Stomach (tissue), 9 donors: ENCODE results near the gene GFER. TPM values are rescaled to one million over a fixed set of nuclear protein-coding genes. Genes with fewer than 3 reads are reported as not detected.

Experiments used
- DNase-seq, 2 donors: peaks; one replicate each; pipeline versions ENCODE4 v3.0.0 to v3.0.0-alpha.2; 2013 to 2019
- H3K27ac ChIP-seq, 5 donors: fragments of 200-600 bp in 4 of 5; sonication (generic) in 4 of 5; one replicate each; pipeline ENCODE4 v1.5.1; 2013 to 2019; ENCODE audit warnings: mild to moderate bottlenecking in 1 of 5, moderate library complexity in 1 of 5
- H3K27me3 ChIP-seq, 3 donors: fragments of 200-600 bp; sonication (generic); one replicate each; pipeline ENCODE4 v1.5.1; 2017 to 2019; ENCODE audit warnings: mixed run types in 1 of 3
- H3K36me3 ChIP-seq, 4 donors: fragments of 200-600 bp; sonication (generic); 1 replicate in 3 of 4; 2 replicates in 1 of 4; pipeline ENCODE4 v1.5.1; 2016 to 2019
- H3K4me1 ChIP-seq, 4 donors: fragments of 200-600 bp; sonication (generic); one replicate each; pipeline ENCODE4 v1.5.1; 2016 to 2019
- H3K4me3 ChIP-seq, 4 donors: fragments of 200-600 bp; sonication (generic) in 3 of 4; one replicate each; pipeline ENCODE4 v1.5.1; 2016 to 2019; ENCODE audit warnings: mild to moderate bottlenecking in 1 of 4
- H3K9me3 ChIP-seq, 4 donors: fragments of 200-600 bp; sonication (generic); one replicate each; pipeline ENCODE4 v1.5.1; 2016 to 2019
- CTCF ChIP-seq, 7 experiments: fragments of 450-650 bp in 4 of 7; fragments of 200-600 bp in 3 of 7; sonication (generic) in 3 of 7; IDR thresholded peaks; one replicate each; pipeline ENCODE4 v1.5.1; 2016 to 2019; ENCODE audit warnings: antibody characterized with exemption in 7 of 7, control low read depth in 2 of 7, mild to moderate bottlenecking in 1 of 7
- EP300 ChIP-seq: sonication (generic); formaldehyde crosslinking; IDR thresholded peaks from one replicate; pipeline ENCODE4 v1.6.1; 2017; ENCODE audit warnings: antibody characterized with exemption
- POLR2A ChIP-seq, 4 donors: fragments of 450-650 bp; IDR thresholded peaks; one replicate each; pipeline ENCODE4 v1.6.1; 2016; ENCODE audit warnings: antibody characterized with exemption in 4 of 4, control low read depth in 2 of 4, mild to moderate bottlenecking in 1 of 4, moderate library complexity in 1 of 4
- POLR2AphosphoS5 ChIP-seq, 3 donors: sonication (generic); formaldehyde crosslinking; IDR thresholded peaks; one replicate each; pipeline ENCODE4 v1.6.1; 2016; ENCODE audit warnings: antibody characterized with exemption in 3 of 3
- WGBS, 5 donors: extraction: QIAGEN DNeasy Blood & Tissue Kit in 3 of 5; methylation state at CpG; one replicate each; pipeline versions ENCODE4 v1.1.5 to v1.1.7; 2013 to 2018; 5-methylcytosine and 5-hydroxymethylcytosine counted together
- intact Hi-C: fragments of 100-400 bp; cut with DNase I; formaldehyde crosslinking; loops from one replicate; pipeline ENCODE4 v1.15.1; 2023; ENCODE audit warnings: low total_unique reads
- polyA plus RNA-seq, 3 donors: library from polyadenylated mRNA; stranded (reverse); fragments of 200-250 nt; gene quantifications; one replicate each; pipeline ENCODE4 v1.2.3, GENCODE V29; 2013
- total RNA-seq, 5 donors: library from RNA; depleted of rRNA; stranded (reverse); fragments of >200 nt; gene quantifications; one replicate each; pipeline versions ENCODE4 v1.1.0 to v1.2.3, GENCODE V29; 2014 to 2016
- donor health status: healthy with polysubstance abuse.
- donor health status: Bipolar disorder and iron deficiency.
- donor health status: healthy.

The GFER gene
- total and polyA plus RNA-seq, 8 donors = 3.1 to 313 (median 33.6) TPM

- Histone ChIP-seq H3K4me3 (peak overlapping the region; percentile 77 to 83 (median 78)), H3K27ac (peak overlapping the region; percentile 64 to 84 (median 76)), H3K36me3 (peaks cover 17 to 32% (median 30%) of the 10 kb centered on the region in 4 donors), H3K27me3 (peaks cover 4 to 56% (median 36%) of the 10 kb centered on the region in 3 donors), H3K9me3 (no peaks in the 10 kb centered on the region), H3K4me1 (peaks cover 32 to 75% (median 65%) of the 10 kb centered on the region in 4 donors)
- DNase-seq = no peak
- intact Hi-C loops = no loop called here
- WGBS, 5 donors = 24 to 32% (median 31%) methylated on average over 19 of the region's 19 CpGs
- TF ChIP-seq CTCF (IDR thresholded peaks at IDR 0.05) (no peak), EP300 (no peak), POLR2A (IDR thresholded peaks at IDR 0.05) (no peak), POLR2AphosphoS5 (IDR thresholded peaks at IDR 0.05) (no peak)
These were observed 926 bp upstream of the GFER start for GRCh38 chr16:1982991-1983543.

- 8 to 30% (median 12%) methylated on average over 17 to 58 of the region's 58 CpGs for WGBS, 5 donors
These were observed 593 bp downstream of the GFER start for GRCh38 chr16:1984347-1985225.

GRCh38 chr16:1985466-1986150 lies 1.6 kb downstream of the GFER start:
- H3K9me3 ChIP-seq = no peaks in the 10 kb centered on the region
- intact Hi-C loops = no loop called here
- peaks cover 14 to 23% (median 21%) of the 10 kb centered on the region in 4 donors for H3K36me3 ChIP-seq
- peaks cover 30 to 67% (median 63%) of the 10 kb centered on the region in 4 donors for H3K4me1 ChIP-seq
- H3K4me3 ChIP-seq = peak overlapping the region in 1 of 4 donors; percentile 83
- 87 to 94% (median 89%) methylated on average over 4 to 14 of the region's 14 CpGs for WGBS, 5 donors
- no peak for DNase-seq
- no peak for TF ChIP-seq POLR2AphosphoS5 (IDR thresholded peaks at IDR 0.05)
- no peak for TF ChIP-seq CTCF (IDR thresholded peaks at IDR 0.05)
- TF ChIP-seq POLR2A (IDR thresholded peaks at IDR 0.05) = no peak
- TF ChIP-seq EP300 = no peak
- no peak overlapping the region for H3K27ac ChIP-seq
- H3K27me3 ChIP-seq = peaks cover 7 to 56% (median 36%) of the 10 kb centered on the region in 3 donors

More at GRCh38 chr16:1984347-1985225, 593 bp downstream of the GFER start:
- peaks cover 14 to 23% (median 21%) of the 10 kb centered on the region in 4 donors for H3K36me3 ChIP-seq
- peak overlapping the region; percentile 77 to 83 (median 78) for H3K4me3 ChIP-seq
- no peak for TF ChIP-seq POLR2A (IDR thresholded peaks at IDR 0.05)
- TF ChIP-seq CTCF (IDR thresholded peaks at IDR 0.05) = no peak
- TF ChIP-seq EP300 = no peak
- TF ChIP-seq POLR2AphosphoS5 (IDR thresholded peaks at IDR 0.05) = no peak
- intact Hi-C loops = no loop called here
- peaks cover 30 to 68% (median 65%) of the 10 kb centered on the region in 4 donors for H3K4me1 ChIP-seq
- peaks cover 4 to 56% (median 36%) of the 10 kb centered on the region in 3 donors for H3K27me3 ChIP-seq
- DNase-seq = no peak
- peak overlapping the region; percentile 64 to 84 (median 76) for H3K27ac ChIP-seq
- no peaks in the 10 kb centered on the region for H3K9me3 ChIP-seq

DNA sequence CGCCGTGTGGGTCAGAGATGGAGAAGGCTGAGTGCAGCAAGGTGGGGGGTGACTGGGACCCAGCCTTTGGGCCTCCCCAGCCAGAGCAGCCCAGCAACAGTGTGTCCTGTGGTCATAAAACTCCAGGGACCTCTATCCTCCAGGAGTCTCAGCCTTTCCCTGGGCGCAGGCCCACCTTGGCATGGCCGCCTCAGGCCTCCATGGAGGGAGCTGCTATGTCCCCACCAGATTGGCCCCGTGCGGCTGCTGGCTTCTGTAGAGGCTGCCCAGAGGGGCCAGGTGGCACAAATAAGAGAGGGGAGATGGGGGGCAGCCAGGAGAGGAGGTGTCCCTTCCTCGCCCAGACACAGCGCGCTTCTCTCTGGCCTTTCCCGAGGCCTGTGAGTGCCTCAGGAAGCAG lies 3.2 kb downstream of the GFER start:
- WGBS, 5 donors = 91 to 96% (median 94%) methylated on average over 10 of the region's 10 CpGs
- no peaks in the 10 kb centered on the region for H3K9me3 ChIP-seq
- peaks cover 14 to 23% (median 21%) of the 10 kb centered on the region in 4 donors for H3K36me3 ChIP-seq
- DNase-seq = no peak
- TF ChIP-seq CTCF (IDR thresholded peaks at IDR 0.05) (no peak), POLR2AphosphoS5 (IDR thresholded peaks at IDR 0.05) (no peak), EP300 (no peak), POLR2A (IDR thresholded peaks at IDR 0.05) (no peak)
- intact Hi-C loops = no loop called here
- peaks cover 41 to 67% (median 66%) of the 10 kb centered on the region in 4 donors for H3K4me1 ChIP-seq
- no peak overlapping the region for H3K4me3 ChIP-seq
- H3K27ac ChIP-seq = no peak overlapping the region
- peaks cover 7 to 56% (median 35%) of the 10 kb centered on the region in 3 donors for H3K27me3 ChIP-seq
